ENCODE data around the gene RXYLT1. TPM values are rescaled to one million over a fixed set of nuclear protein-coding genes. Genes with fewer than 3 reads are reported as not detected.

Gene RXYLT1
- total RNA-seq, 1 experiment from 2014 or later, result 24.8 TPM

GRCh38 chr12:63811755-63812154 is 32.0 kb downstream of the RXYLT1 start:
- Histone ChIP-seq H3K4me1 (replicated peaks) (no peaks in the 10 kb centered on the region), H3K27me3 (replicated peaks) (no peaks in the 10 kb centered on the region)
- DNase-seq (ENCODE audit: low read depth in 1 of 2, low spot score in 2 of 2), result no peak

GRCh38 chr12:63814146-63814772 is 34.5 kb downstream of the RXYLT1 start:
- DNase-seq (ENCODE audit: low read depth in 1 of 2, low spot score in 2 of 2), result no peak
- H3K27ac ChIP-seq, result no peak overlapping the region
- H3K4me3 ChIP-seq, result no peak overlapping the region
- no peaks in the 10 kb centered on the region for H3K4me1 ChIP-seq (replicated peaks)
- H3K27me3 ChIP-seq (replicated peaks), result no peaks in the 10 kb centered on the region
- H3K36me3 ChIP-seq, result no peaks in the 10 kb centered on the region; the same call in 1 of the 2 replicates
- no peaks in the 10 kb centered on the region for H3K9me3 ChIP-seq (replicated peaks)

More at GRCh38 chr12:63811755-63812154, 32.0 kb downstream of the RXYLT1 start:
- Histone ChIP-seq H3K4me3 (no peak overlapping the region), H3K36me3 (no peaks in the 10 kb centered on the region; the same call in 1 of the 2 replicates), H3K27ac (no peak overlapping the region), H3K9me3 (replicated peaks) (no peaks in the 10 kb centered on the region)

- no peaks in the 10 kb centered on the region for H3K36me3 ChIP-seq
- H3K9me3 ChIP-seq (replicated peaks), result no peaks in the 10 kb centered on the region
- DNase-seq (ENCODE audit: low read depth in 1 of 2, low spot score in 2 of 2), result no peak
- H3K4me3 ChIP-seq, result no peak overlapping the region
- no peak overlapping the region for H3K27ac ChIP-seq
- no peaks in the 10 kb centered on the region for H3K4me1 ChIP-seq (replicated peaks)
- no peaks in the 10 kb centered on the region for H3K27me3 ChIP-seq (replicated peaks)
Observed at GRCh38 chr12:63815482-63815852, 35.8 kb downstream of the RXYLT1 start.

DNA sequence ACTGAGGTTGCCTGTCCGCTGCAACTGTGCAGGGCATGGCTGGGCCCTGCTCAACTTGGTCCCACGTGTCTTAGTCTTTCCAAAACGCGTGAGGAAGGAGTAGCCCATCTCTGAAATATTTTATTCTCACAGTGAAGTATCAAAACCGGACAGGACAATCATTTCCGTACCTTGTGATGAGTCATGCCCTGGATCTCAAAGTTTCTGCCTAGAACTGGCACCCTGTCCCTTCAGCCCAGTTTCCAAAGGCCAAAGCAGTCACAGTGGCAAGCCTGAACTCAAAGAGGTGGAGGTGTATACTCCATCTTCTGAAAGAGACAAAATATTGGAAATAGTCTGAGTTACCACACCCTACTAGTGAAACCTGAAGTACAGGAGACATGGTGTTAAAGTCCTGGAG is 36.3 kb downstream of the RXYLT1 start:
- no peaks in the 10 kb centered on the region for H3K4me1 ChIP-seq (replicated peaks)
- H3K36me3 ChIP-seq, result no peaks in the 10 kb centered on the region
- DNase-seq (ENCODE audit: low read depth in 1 of 2, low spot score in 2 of 2), result no peak
- no peak overlapping the region for H3K27ac ChIP-seq
- no peak overlapping the region for H3K4me3 ChIP-seq
- H3K27me3 ChIP-seq (replicated peaks), result no peaks in the 10 kb centered on the region
- H3K9me3 ChIP-seq (replicated peaks), result no peaks in the 10 kb centered on the region

GRCh38 chr12:63820427-63820826 is 40.7 kb downstream of the RXYLT1 start:
- Histone ChIP-seq H3K36me3 (no peaks in the 10 kb centered on the region), H3K4me3 (no peak overlapping the region), H3K27me3 (replicated peaks) (no peaks in the 10 kb centered on the region), H3K4me1 (replicated peaks) (peaks cover 7% of the 10 kb centered on the region), H3K9me3 (replicated peaks) (no peaks in the 10 kb centered on the region), H3K27ac (no peak overlapping the region)
- DNase-seq (ENCODE audit: low read depth in 1 of 2, low spot score in 2 of 2), result no peak

DNA sequence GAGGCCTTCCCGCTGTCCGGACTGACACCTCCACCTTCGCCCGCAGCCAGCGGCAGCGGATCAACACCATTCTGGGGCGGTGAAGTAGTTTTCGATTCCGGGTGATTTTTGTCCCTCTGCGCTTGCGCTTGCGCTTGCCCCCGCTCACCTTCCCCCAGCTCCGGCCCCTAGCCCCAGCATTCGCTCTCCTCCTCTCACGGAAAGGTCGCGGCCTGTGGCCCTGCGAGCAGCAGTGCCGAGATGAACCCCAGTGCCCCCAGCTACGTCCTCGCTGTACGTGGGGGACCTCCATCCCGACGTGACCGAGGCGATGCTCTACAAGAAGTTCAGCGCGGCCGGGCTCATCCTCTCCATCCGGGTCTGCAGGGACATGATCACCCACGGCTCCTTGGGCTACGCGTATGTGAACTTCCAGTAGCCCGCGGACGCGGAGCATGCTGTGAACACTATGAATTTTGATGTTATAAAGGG is 42.1 kb downstream of the RXYLT1 start:
- no peak for DNase-seq (ENCODE audit: low read depth in 1 of 2, low spot score in 2 of 2)
- no peak overlapping the region for H3K4me3 ChIP-seq
- H3K27ac ChIP-seq, result no peak overlapping the region
- no peaks in the 10 kb centered on the region for H3K9me3 ChIP-seq (replicated peaks)
- no peaks in the 10 kb centered on the region for H3K27me3 ChIP-seq (replicated peaks)
- no peaks in the 10 kb centered on the region for H3K36me3 ChIP-seq
- peaks cover 7% of the 10 kb centered on the region for H3K4me1 ChIP-seq (replicated peaks)

DNA sequence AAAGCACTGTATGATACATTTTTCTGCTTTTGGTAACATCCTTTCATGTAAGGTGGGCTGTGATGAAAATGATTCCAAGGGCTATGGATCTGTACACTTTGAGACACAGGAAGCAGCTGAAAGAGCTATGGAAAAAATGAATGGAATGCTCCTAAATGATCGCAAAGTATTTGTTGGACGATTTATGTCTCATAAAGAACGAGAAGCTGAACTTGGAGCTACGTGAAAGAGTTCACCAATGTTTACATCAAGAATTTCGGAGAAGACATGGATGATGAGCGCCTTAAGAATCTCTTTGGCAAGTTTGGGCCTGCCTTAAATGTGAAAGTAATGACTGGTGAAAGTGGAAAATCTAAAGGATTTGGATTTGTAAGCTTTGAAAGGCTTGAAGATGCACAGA is 42.6 kb downstream of the RXYLT1 start:
- Histone ChIP-seq H3K27ac (no peak overlapping the region), H3K27me3 (replicated peaks) (no peaks in the 10 kb centered on the region), H3K9me3 (replicated peaks) (no peaks in the 10 kb centered on the region), H3K4me1 (replicated peaks) (peaks cover 7% of the 10 kb centered on the region), H3K4me3 (no peak overlapping the region), H3K36me3 (no peaks in the 10 kb centered on the region)
- DNase-seq (ENCODE audit: low read depth in 1 of 2, low spot score in 2 of 2), result peak in 1 of 2 experiments; percentile 14

DNA sequence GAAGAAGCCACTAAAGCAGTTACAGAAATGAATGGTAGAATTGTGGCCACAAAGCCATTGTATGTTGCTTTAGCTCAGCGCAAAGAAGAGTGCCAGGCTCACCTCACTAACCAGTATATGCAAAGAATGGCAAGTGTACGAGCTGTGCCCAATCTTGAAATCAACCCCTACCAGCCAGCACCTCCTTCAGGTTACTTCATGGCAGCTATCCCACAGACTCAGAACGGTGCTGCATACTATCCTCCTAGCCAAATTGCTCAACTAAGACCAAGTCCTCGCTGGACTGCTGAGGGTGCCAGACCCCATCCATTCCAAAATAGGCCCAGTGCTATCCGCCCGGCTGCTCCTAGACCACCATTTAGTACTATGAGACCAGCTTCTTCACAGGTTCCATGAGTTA is 43.3 kb downstream of the RXYLT1 start:
- Histone ChIP-seq H3K27ac (no peak overlapping the region), H3K4me1 (replicated peaks) (peaks cover 7% of the 10 kb centered on the region), H3K27me3 (replicated peaks) (no peaks in the 10 kb centered on the region), H3K9me3 (replicated peaks) (no peaks in the 10 kb centered on the region), H3K36me3 (no peaks in the 10 kb centered on the region), H3K4me3 (no peak overlapping the region)
- no peak for DNase-seq (ENCODE audit: low read depth in 1 of 2, low spot score in 2 of 2)

GRCh38 chr12:63826006-63826585 is 46.4 kb downstream of the RXYLT1 start:
- DNase-seq (ENCODE audit: low read depth in 1 of 2, low spot score in 2 of 2), result peak in 1 of 2 experiments; percentile 36
- no peak overlapping the region for H3K27ac ChIP-seq
- peaks cover 7% of the 10 kb centered on the region for H3K4me1 ChIP-seq (replicated peaks)
- H3K36me3 ChIP-seq, result no peaks in the 10 kb centered on the region
- no peak overlapping the region for H3K4me3 ChIP-seq
- H3K27me3 ChIP-seq (replicated peaks), result no peaks in the 10 kb centered on the region
- no peaks in the 10 kb centered on the region; the same call in 1 of the 2 replicates for H3K9me3 ChIP-seq (replicated peaks)

GRCh38 chr12:63828867-63829266 is 49.2 kb downstream of the RXYLT1 start:
- H3K4me3 ChIP-seq, result no peak overlapping the region
- H3K27me3 ChIP-seq (replicated peaks), result no peaks in the 10 kb centered on the region
- H3K27ac ChIP-seq, result no peak overlapping the region
- no peaks in the 10 kb centered on the region for H3K36me3 ChIP-seq
- no peaks in the 10 kb centered on the region; the same call in 1 of the 2 replicates for H3K9me3 ChIP-seq (replicated peaks)
- no peaks in the 10 kb centered on the region for H3K4me1 ChIP-seq (replicated peaks)
- DNase-seq (ENCODE audit: low read depth in 1 of 2, low spot score in 2 of 2), result no peak

DNA sequence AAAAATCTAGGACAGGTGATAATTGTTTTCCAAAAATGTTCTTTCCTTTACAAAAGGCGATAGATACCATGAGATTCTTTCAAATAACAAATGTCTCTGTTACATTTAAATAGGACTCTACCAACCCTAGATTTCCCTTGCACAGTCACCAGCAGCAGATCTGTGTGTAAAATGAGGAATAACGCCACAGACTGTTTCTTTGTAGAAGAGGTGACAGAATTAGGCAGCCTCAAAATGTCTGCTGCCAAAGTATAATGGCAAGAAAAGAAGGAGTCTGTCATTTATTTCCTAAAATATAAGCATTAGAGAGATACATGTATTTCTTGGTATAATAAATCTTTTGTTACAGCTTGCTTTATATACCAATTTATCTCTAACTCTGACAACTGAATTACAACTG is 56.3 kb downstream of the RXYLT1 start:
- no peak overlapping the region for H3K4me3 ChIP-seq
- H3K27ac ChIP-seq, result no peak overlapping the region
- DNase-seq (ENCODE audit: low read depth in 1 of 2, low spot score in 2 of 2), result no peak
- H3K9me3 ChIP-seq (replicated peaks), result no peaks in the 10 kb centered on the region
- H3K36me3 ChIP-seq, result no peaks in the 10 kb centered on the region
- no peaks in the 10 kb centered on the region for H3K4me1 ChIP-seq (replicated peaks)
- H3K27me3 ChIP-seq (replicated peaks), result no peaks in the 10 kb centered on the region

- Histone ChIP-seq H3K9me3 (replicated peaks) (no peaks in the 10 kb centered on the region), H3K27ac (no peak overlapping the region), H3K4me3 (no peak overlapping the region), H3K27me3 (replicated peaks) (no peaks in the 10 kb centered on the region), H3K4me1 (replicated peaks) (0 out of 2 replicates have a peak, but pooled peaks cover 4% of the 10 kb centered on the region), H3K36me3 (no peaks in the 10 kb centered on the region)
- no peak for DNase-seq (ENCODE audit: low read depth in 1 of 2, low spot score in 2 of 2)
Observed at GRCh38 chr12:63836936-63837335, 57.2 kb downstream of the RXYLT1 start.

DNA sequence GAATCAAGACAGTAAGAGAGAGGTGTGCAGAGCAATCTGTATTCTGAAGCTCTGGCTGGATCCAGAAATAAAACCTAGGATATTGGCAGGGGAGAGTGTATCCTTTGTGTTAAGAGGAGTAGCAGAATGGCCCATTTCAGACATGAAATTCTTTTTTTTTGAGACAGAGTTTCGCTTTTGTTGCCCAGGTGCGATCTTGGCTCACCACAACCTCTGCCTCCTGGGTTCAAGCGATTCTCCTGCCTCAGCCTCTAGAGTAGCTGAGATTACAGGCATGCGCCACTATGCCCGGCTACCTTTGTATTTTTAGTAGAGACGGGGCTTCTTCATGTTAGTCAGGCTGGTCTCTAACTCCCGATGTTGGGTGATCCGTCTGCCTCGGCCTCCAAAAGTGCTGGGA is 58.7 kb downstream of the RXYLT1 start:
- Histone ChIP-seq H3K27ac (no peak overlapping the region), H3K36me3 (no peaks in the 10 kb centered on the region), H3K4me3 (no peak overlapping the region), H3K27me3 (replicated peaks) (no peaks in the 10 kb centered on the region), H3K9me3 (replicated peaks) (no peaks in the 10 kb centered on the region), H3K4me1 (replicated peaks) (0 out of 2 replicates have a peak, but pooled peaks cover 4% of the 10 kb centered on the region)
- DNase-seq (ENCODE audit: low read depth in 1 of 2, low spot score in 2 of 2), result no peak

GRCh38 chr12:63841011-63841410 is 61.3 kb downstream of the RXYLT1 start:
- H3K36me3 ChIP-seq, result peaks cover 6% of the 10 kb centered on the region
- peaks cover 8% of the 10 kb centered on the region for H3K4me1 ChIP-seq (replicated peaks)
- H3K27me3 ChIP-seq (replicated peaks), result no peaks in the 10 kb centered on the region
- H3K9me3 ChIP-seq (replicated peaks), result no peaks in the 10 kb centered on the region
- DNase-seq (ENCODE audit: low read depth in 1 of 2, low spot score in 2 of 2), result no peak
- no peak overlapping the region for H3K27ac ChIP-seq
- no peak overlapping the region for H3K4me3 ChIP-seq
